Astrocyte of the hippocampus (primary cell): ENCODE data around the gene SLC46A1.

Experiments
- DNase-seq: peaks from one replicate; pipeline ENCODE4 v3.0.0; 2011; ENCODE audit warnings: low read depth, low spot score

SLC46A1 gene

GRCh38 chr17:28404461-28404811, 1.6 kb downstream of the SLC46A1 start:
- no peak for DNase-seq

- DNase-seq = no peak
Measured at GRCh38 chr17:28404007-28404406, 2.0 kb downstream of the SLC46A1 start.

- no peak for DNase-seq
Measured at GRCh38 chr17:28402844-28403243, 3.2 kb downstream of the SLC46A1 start.

GRCh38 chr17:28402224-28402630, 3.8 kb downstream of the SLC46A1 start:
- DNase-seq = no peak

GRCh38 chr17:28399808-28400207, 6.2 kb downstream of the SLC46A1 start:
- no peak for DNase-seq

GRCh38 chr17:28398280-28398981, 7.6 kb downstream of the SLC46A1 start:
- DNase-seq = no peak

- DNase-seq = no peak
Measured at GRCh38 chr17:28397687-28398279, 8.2 kb downstream of the SLC46A1 start.

GRCh38 chr17:28397275-28397674, 8.7 kb downstream of the SLC46A1 start:
- DNase-seq = no peak

- DNase-seq = no peak
Measured at GRCh38 chr17:28396635-28397239, 9.3 kb downstream of the SLC46A1 start.

GRCh38 chr17:28395968-28396367, 10.0 kb downstream of the SLC46A1 start:
- no peak for DNase-seq

- no peak for DNase-seq
Measured at GRCh38 chr17:28395426-28395825, 10.6 kb downstream of the SLC46A1 start.

GRCh38 chr17:28394337-28395116, 11.5 kb downstream of the SLC46A1 start:
- peak; percentile 45 for DNase-seq

GRCh38 chr17:28392491-28392890, 13.5 kb downstream of the SLC46A1 start:
- DNase-seq = no peak

GRCh38 chr17:28391401-28391800, 14.6 kb downstream of the SLC46A1 start:
- no peak for DNase-seq

- DNase-seq = no peak
Measured at GRCh38 chr17:28390984-28391383, 15.0 kb downstream of the SLC46A1 start.

GRCh38 chr17:28390563-28390962, 15.4 kb downstream of the SLC46A1 start:
- DNase-seq = no peak

GRCh38 chr17:28390141-28390540, 15.9 kb downstream of the SLC46A1 start:
- no peak for DNase-seq

GRCh38 chr17:28388106-28388505, 17.9 kb downstream of the SLC46A1 start:
- no peak for DNase-seq

GRCh38 chr17:28386391-28386790, 19.6 kb downstream of the SLC46A1 start:
- no peak for DNase-seq

- no peak for DNase-seq
Measured at GRCh38 chr17:28385406-28385805, 20.6 kb downstream of the SLC46A1 start.

- no peak for DNase-seq
Measured at GRCh38 chr17:28385037-28385400, 21.0 kb downstream of the SLC46A1 start.

- no peak for DNase-seq
Measured at GRCh38 chr17:28384281-28385036, 21.6 kb downstream of the SLC46A1 start.
